Fibroblast of the conjunctiva (primary cell): ENCODE data around the gene ADCY5.

Experiments used
- DNase-seq: peaks from one replicate; pipeline ENCODE4 v3.0.0-alpha.2; 2010; ENCODE audit warnings: low read depth

ADCY5 gene

DNA sequence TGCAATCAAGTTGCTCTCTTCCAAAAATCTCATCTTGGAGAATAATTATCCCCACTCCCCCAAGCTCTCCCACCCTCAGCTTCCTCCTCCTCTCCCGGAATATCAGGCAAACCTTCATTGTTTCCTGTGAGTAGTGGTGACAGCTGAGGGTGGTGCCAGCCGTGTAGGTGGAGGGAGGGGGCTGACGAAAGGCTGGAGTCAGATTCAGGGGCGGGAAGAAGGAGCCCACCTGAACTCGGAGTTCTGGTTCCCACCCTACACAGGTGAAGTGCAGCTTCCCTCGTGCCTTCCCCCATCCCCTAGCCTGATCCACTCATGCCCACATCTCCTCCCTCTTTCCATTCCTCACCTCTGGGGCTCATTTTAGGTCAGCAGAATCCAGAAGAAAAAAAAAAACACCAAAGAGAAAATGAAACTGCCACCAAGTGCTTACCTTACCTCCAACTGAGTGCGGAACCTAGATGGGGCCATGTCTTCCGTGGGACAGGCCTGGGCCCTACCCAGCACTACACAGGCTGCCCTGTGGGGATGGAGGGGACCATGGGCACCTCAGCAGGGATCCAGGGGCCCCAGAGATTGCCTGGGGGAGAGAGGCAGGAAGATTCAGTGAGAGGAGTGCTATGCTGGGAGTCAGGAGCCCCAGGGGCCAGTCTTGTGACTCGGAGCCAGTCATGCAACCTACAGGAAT is 81.3 kb downstream of the ADCY5 start:
- DNase-seq: no peak

GRCh38 chr3:123365450-123366143 is 83.3 kb downstream of the ADCY5 start:
- DNase-seq: no peak

DNA sequence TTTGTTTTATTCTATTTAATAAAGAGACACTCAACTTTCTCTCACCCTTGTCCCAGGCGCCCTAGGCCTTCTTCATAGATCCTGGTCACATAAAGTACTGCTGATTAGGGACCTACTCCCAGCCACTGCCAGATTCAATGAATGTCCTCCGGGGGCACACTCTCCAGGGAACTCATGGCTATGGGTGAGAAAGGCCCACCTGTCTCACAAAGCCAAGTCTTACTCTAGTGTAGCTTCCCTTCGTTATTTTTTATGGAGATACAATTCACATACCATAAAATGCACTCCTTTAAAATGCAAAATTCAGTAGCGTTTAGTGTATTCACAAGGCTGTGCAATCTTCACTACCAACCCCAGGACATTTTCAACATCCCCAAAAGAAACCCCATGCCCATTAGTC is 87.8 kb downstream of the ADCY5 start:
- DNase-seq: no peak

DNA sequence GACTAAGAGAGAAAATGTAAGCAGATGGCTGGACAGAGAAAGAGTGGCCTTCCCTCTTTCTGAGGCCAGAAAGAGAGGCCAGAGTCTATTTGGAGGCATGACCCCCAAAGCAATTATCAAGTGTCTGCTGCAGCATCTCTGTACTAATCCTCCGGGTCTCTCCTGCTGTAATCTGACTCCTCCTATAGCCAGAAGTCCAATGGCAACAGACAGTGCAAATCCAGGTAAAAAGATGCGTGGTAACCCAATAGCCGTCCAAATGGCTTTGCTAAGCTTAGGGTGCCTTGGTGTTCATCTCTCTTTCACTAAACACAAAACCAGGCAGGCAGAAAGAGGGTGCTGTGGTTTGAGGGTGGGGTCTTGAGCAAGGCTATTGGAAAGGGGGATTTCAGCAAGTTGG is 91.6 kb downstream of the ADCY5 start:
- no peak for DNase-seq

GRCh38 chr3:123353850-123354233 is 95.0 kb downstream of the ADCY5 start:
- no peak for DNase-seq

GRCh38 chr3:123353227-123353849 is 95.6 kb downstream of the ADCY5 start:
- DNase-seq: no peak

- no peak for DNase-seq
Observed at GRCh38 chr3:123352134-123352554, 96.7 kb downstream of the ADCY5 start.

DNA sequence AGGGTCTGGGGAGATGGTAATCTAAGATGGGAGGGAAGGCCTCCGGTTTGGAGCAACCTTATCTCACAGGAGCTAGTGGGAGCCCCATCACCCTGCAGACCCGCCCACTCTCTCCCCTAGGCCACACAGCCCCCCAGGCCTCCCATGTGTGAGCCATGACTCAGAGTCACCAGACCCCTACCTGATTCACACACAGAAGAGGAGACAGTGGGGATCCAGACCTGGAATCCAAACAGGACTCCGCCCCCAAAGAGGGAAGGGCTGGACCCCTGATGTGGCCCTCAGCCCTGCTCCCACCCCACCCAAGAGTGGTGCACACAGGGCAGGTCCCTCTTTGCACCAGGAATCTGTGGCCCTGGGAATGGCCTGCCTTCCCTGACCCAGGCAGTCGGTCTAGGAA is 97.4 kb downstream of the ADCY5 start:
- no peak for DNase-seq

DNA sequence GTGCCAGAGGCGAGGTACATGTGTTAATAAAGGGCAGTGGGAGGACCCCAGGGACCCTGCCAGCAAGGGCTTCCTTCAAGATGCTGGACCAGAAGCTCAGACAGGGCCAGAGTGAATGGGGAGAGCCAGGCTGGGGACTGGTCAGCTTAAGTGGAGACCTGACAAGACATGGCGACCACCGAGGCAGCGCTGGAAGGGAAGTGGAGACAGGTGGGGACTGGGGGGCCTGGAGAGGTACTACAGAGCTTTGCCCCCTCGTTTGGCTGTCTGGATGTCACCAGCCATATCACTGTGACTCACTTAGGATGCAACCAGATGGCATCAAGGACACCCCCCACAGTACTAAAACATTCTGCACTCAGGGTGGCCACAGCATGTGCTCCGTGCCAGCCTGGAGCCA is 97.9 kb downstream of the ADCY5 start:
- DNase-seq: no peak

GRCh38 chr3:123349566-123350435 is 99.1 kb downstream of the ADCY5 start:
- no peak for DNase-seq

GRCh38 chr3:123349201-123349535 is 99.7 kb downstream of the ADCY5 start:
- no peak for DNase-seq

GRCh38 chr3:123348471-123349200 is 100.3 kb downstream of the ADCY5 start:
- DNase-seq: no peak

- DNase-seq: no peak
Observed at GRCh38 chr3:123347691-123348264, 101.1 kb downstream of the ADCY5 start.

DNA sequence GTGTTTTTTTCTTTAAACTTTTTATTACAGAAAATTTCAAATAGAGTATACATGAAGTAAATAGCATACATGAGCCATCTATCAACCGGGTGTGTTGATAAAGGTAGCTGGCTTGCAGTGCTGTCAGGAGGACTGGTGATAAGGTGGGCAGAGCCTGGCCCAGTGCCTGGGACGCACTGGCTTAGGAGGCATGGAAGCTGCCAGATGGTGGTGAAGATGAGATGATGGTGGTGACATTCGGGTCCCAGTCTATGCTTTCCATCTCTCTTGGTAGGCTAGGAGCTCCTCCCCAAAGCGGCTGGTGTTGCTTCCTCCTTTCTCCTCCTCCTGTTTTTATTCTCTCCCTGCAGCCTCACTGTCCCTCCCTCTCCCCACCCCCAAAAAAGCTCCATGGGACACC is 101.7 kb downstream of the ADCY5 start:
- DNase-seq: no peak

GRCh38 chr3:123346021-123346420 is 102.9 kb downstream of the ADCY5 start:
- DNase-seq: no peak

DNA sequence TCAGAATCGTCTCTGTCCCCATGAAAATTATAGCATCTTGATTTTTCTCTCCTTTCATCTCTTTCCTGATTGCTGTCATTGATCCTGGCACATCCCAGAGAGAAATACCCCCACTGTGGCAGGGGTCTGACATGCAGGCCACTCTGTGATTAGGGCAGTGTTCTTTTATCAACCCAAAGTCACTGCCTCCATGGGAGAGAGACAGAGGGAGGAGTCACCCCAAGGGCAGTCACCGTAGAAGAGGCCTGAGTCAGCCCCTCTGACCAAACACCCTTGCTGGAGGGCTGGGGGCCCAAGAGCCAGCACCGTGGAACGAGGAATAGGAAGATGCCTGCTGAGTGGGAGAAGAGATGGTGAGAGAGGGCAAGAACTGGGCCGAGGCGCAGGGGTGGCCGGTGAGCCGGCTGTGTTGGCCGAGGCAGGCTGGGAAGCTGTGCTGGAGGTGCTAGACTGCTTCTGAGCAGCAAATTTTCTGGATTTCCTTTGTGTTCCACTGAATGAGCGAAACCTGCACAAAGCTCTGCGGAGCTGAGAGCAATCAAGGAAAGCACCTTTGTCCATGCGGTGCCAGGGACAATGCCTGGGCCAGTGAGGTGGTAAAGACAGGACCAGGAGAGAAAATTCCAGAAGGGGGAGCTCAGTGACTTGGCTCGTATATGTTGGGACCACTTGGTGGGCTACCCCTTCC is 103.8 kb downstream of the ADCY5 start:
- no peak for DNase-seq

DNA sequence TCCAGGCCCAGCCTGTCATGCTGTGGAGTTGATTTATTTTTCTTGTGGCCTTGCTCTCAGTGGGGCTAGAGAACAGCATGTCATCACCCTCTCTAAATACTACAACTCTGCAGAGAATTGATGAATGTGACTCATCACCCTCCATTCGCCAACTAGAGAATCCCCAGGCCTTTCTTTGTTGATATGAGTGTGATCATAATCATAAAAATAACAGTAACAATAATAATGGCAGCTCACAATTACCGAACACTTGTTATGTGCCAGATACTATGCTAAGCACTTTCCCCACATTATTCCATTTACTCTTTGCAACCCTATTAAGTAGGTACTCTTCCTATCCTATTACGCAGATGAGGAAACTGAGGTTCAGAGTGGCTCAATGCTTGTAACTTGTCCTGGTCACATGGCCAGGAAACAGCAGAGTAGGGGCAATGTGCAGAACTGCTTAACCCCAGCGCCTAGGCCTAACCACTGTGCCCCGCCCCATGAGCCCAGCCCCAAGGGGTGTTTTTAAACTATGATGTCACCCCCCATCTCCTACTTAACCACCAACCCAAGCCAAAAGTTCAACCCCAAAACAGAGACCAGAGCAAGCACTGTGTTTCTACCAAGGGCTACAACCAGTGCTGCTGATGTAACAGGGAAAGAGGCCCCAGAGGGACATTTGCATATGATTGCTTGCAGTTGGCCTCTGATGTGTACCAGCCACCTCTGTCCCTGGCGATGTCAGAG is 104.5 kb downstream of the ADCY5 start:
- no peak for DNase-seq

DNA sequence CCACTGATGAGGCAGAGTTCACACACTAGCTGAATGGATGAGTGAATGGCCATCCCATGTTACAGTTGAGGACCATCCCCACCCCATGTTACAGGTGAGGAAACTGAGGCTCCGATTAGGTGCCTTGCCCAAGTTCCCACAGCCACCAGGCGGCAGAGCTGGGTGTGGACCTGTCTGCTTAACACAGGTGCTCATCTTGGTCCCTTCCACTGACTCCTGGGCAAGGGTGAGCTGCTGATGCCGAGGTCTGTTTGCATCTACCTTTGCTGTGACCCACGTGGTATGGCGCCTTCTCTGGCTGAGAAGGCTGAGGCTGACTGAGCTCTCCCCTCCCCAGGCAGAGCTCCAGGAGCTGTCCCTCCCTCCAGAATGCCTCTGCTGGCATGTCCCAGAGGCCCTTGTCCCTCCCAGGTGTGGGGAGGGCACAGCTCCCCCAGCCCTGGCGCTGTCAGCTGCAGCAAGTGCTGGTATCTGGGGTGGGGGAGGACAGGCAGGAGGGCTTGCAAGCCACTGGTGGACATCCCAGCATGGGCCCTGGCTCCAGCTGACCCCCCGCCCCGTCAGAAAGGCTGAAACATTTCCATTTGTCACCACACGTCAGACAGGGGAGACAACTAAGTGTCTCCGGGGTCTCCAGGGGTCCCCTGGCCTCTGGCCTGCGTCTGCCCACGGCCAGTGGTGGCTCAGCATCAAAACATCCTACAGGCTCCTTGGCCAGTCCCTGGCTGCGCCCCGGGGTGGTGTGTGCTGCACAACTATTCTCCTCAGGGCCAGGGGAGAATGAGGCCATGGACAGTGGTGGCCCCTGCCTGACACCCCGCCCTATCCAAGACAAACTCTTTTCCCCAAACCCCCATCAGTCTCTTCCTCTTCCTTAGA is 105.4 kb downstream of the ADCY5 start:
- DNase-seq: no peak

GRCh38 chr3:123342631-123343080 is 106.2 kb downstream of the ADCY5 start:
- DNase-seq: no peak
